ENCODE results near the gene C4orf50.

DNA sequence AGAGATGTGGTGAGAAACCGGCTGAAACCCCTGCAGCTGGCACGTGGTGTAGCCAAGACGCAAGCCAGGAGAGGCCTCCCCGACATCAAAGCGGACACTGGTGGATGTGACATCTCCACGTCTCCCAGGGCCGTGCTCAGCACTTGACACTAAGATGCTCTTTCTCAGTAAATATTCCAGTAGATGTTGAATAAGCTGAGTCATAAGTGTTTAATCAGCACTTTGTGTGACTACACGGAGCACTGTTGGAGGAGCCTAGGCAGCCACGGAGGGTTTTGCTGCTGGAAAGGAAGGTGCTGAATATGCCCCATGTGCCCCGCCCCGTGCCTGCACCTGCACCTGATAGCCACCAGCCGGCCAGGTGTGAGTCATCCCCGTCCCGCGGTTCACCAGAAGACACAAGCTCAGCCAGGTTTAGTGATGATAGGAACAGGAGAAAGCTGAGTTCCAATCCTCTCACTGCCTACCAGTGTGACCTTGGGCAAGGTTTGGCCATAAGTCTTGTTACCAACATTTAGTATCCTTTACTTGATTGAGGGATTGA lies 29.0 kb upstream of the C4orf50 start:
- TF ChIP-seq EP300 (IDR thresholded peaks at IDR 0.05; ENCODE audit: low read depth) = no peak
- TF ChIP-seq, protein P1, sequence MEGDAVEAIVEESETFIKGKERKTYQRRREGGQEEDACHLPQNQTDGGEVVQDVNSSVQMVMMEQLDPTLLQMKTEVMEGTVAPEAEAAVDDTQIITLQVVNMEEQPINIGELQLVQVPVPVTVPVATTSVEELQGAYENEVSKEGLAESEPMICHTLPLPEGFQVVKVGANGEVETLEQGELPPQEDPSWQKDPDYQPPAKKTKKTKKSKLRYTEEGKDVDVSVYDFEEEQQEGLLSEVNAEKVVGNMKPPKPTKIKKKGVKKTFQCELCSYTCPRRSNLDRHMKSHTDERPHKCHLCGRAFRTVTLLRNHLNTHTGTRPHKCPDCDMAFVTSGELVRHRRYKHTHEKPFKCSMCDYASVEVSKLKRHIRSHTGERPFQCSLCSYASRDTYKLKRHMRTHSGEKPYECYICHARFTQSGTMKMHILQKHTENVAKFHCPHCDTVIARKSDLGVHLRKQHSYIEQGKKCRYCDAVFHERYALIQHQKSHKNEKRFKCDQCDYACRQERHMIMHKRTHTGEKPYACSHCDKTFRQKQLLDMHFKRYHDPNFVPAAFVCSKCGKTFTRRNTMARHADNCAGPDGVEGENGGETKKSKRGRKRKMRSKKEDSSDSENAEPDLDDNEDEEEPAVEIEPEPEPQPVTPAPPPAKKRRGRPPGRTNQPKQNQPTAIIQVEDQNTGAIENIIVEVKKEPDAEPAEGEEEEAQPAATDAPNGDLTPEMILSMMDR (IDR thresholded peaks at IDR 0.05) = no peak
